ENCODE data around the gene DCAF8.

- no peak for TF ChIP-seq POLR2AphosphoS5 (IDR thresholded peaks at IDR 0.05; ENCODE audit: low read depth, low read length)
- no peak for TF ChIP-seq POLR2A (IDR thresholded peaks at IDR 0.05; ENCODE audit: low read depth, low read length)
These were observed 39.8 kb downstream of the DCAF8 start for GRCh38 chr1:160222546-160222945.
